ENCODE measurements around the gene ATG10.

GRCh38 chr5:82104872-82105271, 133.0 kb downstream of the ATG10 start:
- no peak for TF ChIP-seq CTCF (IDR thresholded peaks at IDR 0.05; ENCODE audit: insufficient read depth, low read depth, low read length)
- TF ChIP-seq EZH2 (IDR thresholded peaks at IDR 0.05; ENCODE audit: insufficient read depth, low read length) = no peak

Measured in astrocyte (in vitro differentiated cells and primary cell).